ENCODE measurements around the gene SHROOM4.

SHROOM4 gene

GRCh38 chrX:50615570-50616158 is 198.3 kb downstream of the SHROOM4 start:
- DNase-seq, result no peak

DNA sequence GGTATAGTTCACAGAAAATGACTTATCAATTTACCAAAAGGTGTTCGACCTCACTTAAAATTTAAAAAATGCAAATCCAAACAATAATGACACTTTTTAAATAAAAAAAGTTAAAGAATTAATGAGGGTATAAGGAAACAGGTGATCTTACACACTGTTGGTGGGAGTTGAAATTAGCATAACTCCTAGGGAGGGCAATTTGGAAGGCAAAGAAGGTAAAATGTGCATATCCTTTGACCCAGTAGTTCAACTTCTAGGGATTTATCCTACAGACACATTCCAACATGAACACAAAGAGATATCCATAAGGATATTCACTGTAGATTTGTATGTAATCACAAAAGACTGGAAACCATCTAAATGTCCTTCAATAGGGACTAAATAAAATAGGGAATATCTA is 199.5 kb downstream of the SHROOM4 start:
- no peak for DNase-seq

GRCh38 chrX:50613846-50614245 is 200.1 kb downstream of the SHROOM4 start:
- DNase-seq, result no peak

DNA sequence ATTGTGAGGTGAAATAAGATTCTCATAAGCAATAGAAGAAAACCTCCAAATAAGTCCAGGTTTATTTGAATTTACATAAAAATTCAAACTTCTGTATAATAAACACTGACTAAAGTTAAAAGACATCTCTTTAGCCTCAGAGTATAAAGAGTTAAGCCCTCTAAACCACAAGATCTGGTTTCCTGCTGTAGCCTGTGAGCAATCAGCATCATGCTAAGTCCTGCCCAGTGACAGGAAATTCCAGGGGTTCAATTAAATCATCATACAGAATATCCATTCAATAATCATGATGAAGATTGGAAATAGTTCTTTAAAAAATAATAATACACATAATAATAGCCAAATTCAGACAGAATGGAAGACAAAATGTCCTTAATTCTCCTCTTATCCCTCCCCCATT is 204.2 kb downstream of the SHROOM4 start:
- DNase-seq, result no peak

GRCh38 chrX:50606300-50606950 is 207.6 kb downstream of the SHROOM4 start:
- DNase-seq, result no peak

GRCh38 chrX:50596056-50596455 is 217.9 kb downstream of the SHROOM4 start:
- no peak for DNase-seq

DNA sequence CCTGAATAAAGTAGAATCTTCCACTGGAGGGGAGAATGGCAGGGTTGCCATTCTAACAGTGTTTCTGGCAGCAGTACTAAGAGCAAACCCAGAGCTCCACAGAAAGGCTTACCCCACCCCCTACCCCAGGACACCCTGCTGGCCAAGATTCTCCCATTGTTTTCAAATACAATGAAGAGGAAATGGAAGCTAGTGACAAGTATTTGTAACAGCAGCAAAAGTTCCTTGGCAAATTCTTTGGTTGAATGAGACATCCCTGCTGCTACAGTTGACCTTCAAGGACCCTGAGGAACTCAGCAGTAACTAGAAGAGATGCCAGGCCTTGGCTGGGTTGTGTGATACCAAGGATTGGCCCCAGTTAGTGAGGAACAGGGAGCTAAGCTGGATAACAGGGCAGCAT is 219.2 kb downstream of the SHROOM4 start:
- no peak for DNase-seq

- DNase-seq, result no peak
Observed at GRCh38 chrX:50586980-50587379, 227.0 kb downstream of the SHROOM4 start.

- DNase-seq, result no peak
Observed at GRCh38 chrX:50586407-50586806, 227.6 kb downstream of the SHROOM4 start.

GRCh38 chrX:50581405-50581804 is 232.6 kb downstream of the SHROOM4 start:
- DNase-seq, result no peak

GRCh38 chrX:50579955-50580354 is 234.0 kb downstream of the SHROOM4 start:
- peak; percentile 22 for DNase-seq

DNA sequence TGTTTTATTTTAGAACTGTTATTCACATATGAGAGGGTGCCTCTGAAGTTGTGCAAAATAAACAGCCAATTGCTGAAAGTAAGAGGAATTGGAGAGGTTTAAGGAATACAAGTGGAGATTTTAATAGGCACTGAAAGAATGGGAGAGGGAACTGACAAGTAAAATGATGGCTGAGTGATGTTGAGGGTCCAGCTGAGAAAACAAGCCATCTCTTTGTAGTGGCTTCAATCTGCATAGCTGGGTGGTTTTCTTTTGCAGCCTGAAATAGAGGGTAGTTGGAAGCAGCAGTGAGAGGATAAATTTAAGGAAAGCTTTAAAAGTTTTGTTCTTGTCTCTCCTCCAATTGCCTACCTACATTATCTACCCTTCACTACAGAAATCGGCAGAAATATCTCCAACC is 236.7 kb downstream of the SHROOM4 start:
- no peak for DNase-seq

DNA sequence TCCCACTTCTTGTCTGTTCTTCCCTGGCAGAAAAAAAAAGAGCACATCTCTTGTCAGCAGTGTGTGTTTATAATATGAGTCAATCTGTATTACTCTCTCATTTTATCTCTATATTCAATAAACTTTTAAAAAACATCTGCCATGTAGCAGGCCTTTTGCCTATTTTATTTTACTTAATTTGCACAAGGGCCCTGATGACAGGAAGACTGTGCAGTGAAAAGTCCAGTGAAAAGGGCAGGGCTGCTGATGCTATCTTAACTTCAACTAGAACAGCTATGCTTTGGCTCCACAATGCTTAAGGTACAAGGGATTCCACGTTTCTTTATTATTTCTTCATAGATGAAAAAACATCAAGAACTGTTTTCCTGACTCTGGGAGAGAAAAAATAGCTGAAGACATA is 246.4 kb downstream of the SHROOM4 start:
- DNase-seq, result no peak

- DNase-seq, result no peak
Observed at GRCh38 chrX:50565718-50566117, 248.3 kb downstream of the SHROOM4 start.

Measured in stimulated activated CD4-positive, alpha-beta T cell treated with anti-CD3 and anti-CD28 coated beads, Interleukin-15, amount 100 ng/mL, for 24 hours (primary cell).